ENCODE data around the gene SPINK8.

GRCh38 chr3:48306860-48307530 is 26.5 kb downstream of the SPINK8 start:
- TF ChIP-seq, protein P1, sequence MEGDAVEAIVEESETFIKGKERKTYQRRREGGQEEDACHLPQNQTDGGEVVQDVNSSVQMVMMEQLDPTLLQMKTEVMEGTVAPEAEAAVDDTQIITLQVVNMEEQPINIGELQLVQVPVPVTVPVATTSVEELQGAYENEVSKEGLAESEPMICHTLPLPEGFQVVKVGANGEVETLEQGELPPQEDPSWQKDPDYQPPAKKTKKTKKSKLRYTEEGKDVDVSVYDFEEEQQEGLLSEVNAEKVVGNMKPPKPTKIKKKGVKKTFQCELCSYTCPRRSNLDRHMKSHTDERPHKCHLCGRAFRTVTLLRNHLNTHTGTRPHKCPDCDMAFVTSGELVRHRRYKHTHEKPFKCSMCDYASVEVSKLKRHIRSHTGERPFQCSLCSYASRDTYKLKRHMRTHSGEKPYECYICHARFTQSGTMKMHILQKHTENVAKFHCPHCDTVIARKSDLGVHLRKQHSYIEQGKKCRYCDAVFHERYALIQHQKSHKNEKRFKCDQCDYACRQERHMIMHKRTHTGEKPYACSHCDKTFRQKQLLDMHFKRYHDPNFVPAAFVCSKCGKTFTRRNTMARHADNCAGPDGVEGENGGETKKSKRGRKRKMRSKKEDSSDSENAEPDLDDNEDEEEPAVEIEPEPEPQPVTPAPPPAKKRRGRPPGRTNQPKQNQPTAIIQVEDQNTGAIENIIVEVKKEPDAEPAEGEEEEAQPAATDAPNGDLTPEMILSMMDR (IDR thresholded peaks at IDR 0.05), result no peak
- no peak for TF ChIP-seq POLR2A (IDR thresholded peaks at IDR 0.05)
